HEK293 (cell line): Measurements from ENCODE around the gene RNF169.

Experiments used
- HOXA7 ChIP-seq: sonication (generic); formaldehyde crosslinking; IDR thresholded peaks from 2 replicates; pipeline ENCODE4 v1.8.1; 2022; ENCODE audit warnings: missing genetic modification reagents, borderline replicate concordance
- SP7 ChIP-seq: fragments of 450-650 bp; formaldehyde crosslinking; IDR thresholded peaks from 2 replicates; pipeline ENCODE4 v1.5.1; 2016; ENCODE audit warnings: missing biosample characterization, missing genetic modification characterization
- TCF7L2 ChIP-seq: IDR thresholded peaks from 2 replicates; pipeline ENCODE4 v1.6.1; 2011; ENCODE audit warnings: low read depth, mild to moderate bottlenecking, inconsistent platforms, low read length, moderate library complexity, borderline replicate concordance
- WT1 ChIP-seq: fragments of 450-650 bp; formaldehyde crosslinking; IDR thresholded peaks from 2 replicates; pipeline ENCODE4 v1.5.1; 2016; ENCODE audit warnings: missing biosample characterization, missing genetic modification characterization
- ZBTB7A ChIP-seq: fragments of 450-650 bp; formaldehyde crosslinking; IDR thresholded peaks from 2 replicates; pipeline ENCODE4 v1.5.1; 2016; ENCODE audit warnings: low read depth, missing biosample characterization, missing genetic modification characterization
- ZNF138 ChIP-seq: fragments of 450-650 bp; formaldehyde crosslinking; IDR thresholded peaks from 2 replicates; pipeline ENCODE4 v1.5.1; 2016; ENCODE audit warnings: missing biosample characterization, missing genetic modification characterization, borderline replicate concordance
- ZNF140 ChIP-seq: fragments of 450-650 bp; formaldehyde crosslinking; IDR thresholded peaks from 2 replicates; pipeline ENCODE4 v1.5.1; 2016; ENCODE audit warnings: missing biosample characterization, missing genetic modification characterization
- ZNF146 ChIP-seq: fragments of 450-650 bp; formaldehyde crosslinking; IDR thresholded peaks from 2 replicates; pipeline ENCODE4 v1.5.1; 2016; ENCODE audit warnings: missing biosample characterization, missing genetic modification characterization
- ZNF157 ChIP-seq: fragments of 450-650 bp; formaldehyde crosslinking; IDR thresholded peaks from 2 replicates; pipeline ENCODE4 v1.5.1; 2016; ENCODE audit warnings: missing biosample characterization, missing genetic modification characterization
- ZNF341 ChIP-seq: fragments of 450-650 bp; formaldehyde crosslinking; IDR thresholded peaks from 2 replicates; pipeline ENCODE4; 2016; ENCODE audit warnings: low read depth, missing biosample characterization, missing genetic modification characterization
- ZNF501 ChIP-seq: fragments of 450-650 bp; formaldehyde crosslinking; IDR thresholded peaks from 2 replicates; pipeline ENCODE4 v1.5.1; 2016; ENCODE audit warnings: missing biosample characterization, missing genetic modification characterization
- TF ChIP-seq, protein P1 (sequence below): fragments of 450-650 bp; formaldehyde crosslinking; IDR thresholded peaks from 2 replicates; pipeline ENCODE4 v1.5.1; 2016; ENCODE audit warnings: missing biosample characterization, missing genetic modification characterization
- TF ChIP-seq, protein P2 (sequence below): fragments of 450-650 bp; formaldehyde crosslinking; IDR thresholded peaks from 2 replicates; pipeline ENCODE4 v1.5.1; 2016; ENCODE audit warnings: missing biosample characterization, missing genetic modification characterization

DNA sequence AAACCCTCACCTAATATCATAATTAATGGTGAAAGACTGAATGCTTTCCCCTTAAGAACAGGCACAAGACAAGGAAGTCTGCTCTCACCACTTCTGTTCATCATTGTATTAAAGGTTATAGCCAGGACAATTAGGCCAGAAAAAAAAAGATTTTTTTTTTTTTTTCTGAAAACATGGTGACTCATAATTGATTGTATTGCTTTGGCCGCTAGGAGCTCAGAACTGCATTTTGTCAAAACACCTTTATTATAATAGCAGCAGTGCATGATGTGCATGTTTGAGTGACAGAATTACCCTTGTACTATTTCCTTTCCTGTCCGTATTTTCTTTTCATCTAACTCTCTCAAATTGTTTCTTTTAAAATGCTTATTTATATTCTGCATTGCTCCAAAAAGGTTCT, 98.1 kb downstream of the RNF169 start:
- TF ChIP-seq ZBTB7A (tag by site-specific recombination) (no peak), ZNF341 (no peak), ZNF138 (tag by site-specific recombination) (no peak), ZNF140 (tag by site-specific recombination) (no peak), WT1 (no peak), HOXA7 (no peak), TCF7L2 (no peak), ZNF146 (tag by site-specific recombination) (no peak), SP7 (tag by site-specific recombination) (no peak), ZNF501 (no peak), ZNF157 (tag by site-specific recombination) (no peak)
- TF ChIP-seq, protein P1, sequence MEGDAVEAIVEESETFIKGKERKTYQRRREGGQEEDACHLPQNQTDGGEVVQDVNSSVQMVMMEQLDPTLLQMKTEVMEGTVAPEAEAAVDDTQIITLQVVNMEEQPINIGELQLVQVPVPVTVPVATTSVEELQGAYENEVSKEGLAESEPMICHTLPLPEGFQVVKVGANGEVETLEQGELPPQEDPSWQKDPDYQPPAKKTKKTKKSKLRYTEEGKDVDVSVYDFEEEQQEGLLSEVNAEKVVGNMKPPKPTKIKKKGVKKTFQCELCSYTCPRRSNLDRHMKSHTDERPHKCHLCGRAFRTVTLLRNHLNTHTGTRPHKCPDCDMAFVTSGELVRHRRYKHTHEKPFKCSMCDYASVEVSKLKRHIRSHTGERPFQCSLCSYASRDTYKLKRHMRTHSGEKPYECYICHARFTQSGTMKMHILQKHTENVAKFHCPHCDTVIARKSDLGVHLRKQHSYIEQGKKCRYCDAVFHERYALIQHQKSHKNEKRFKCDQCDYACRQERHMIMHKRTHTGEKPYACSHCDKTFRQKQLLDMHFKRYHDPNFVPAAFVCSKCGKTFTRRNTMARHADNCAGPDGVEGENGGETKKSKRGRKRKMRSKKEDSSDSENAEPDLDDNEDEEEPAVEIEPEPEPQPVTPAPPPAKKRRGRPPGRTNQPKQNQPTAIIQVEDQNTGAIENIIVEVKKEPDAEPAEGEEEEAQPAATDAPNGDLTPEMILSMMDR (tag by site-specific recombination), result no peak
- TF ChIP-seq, protein P2, sequence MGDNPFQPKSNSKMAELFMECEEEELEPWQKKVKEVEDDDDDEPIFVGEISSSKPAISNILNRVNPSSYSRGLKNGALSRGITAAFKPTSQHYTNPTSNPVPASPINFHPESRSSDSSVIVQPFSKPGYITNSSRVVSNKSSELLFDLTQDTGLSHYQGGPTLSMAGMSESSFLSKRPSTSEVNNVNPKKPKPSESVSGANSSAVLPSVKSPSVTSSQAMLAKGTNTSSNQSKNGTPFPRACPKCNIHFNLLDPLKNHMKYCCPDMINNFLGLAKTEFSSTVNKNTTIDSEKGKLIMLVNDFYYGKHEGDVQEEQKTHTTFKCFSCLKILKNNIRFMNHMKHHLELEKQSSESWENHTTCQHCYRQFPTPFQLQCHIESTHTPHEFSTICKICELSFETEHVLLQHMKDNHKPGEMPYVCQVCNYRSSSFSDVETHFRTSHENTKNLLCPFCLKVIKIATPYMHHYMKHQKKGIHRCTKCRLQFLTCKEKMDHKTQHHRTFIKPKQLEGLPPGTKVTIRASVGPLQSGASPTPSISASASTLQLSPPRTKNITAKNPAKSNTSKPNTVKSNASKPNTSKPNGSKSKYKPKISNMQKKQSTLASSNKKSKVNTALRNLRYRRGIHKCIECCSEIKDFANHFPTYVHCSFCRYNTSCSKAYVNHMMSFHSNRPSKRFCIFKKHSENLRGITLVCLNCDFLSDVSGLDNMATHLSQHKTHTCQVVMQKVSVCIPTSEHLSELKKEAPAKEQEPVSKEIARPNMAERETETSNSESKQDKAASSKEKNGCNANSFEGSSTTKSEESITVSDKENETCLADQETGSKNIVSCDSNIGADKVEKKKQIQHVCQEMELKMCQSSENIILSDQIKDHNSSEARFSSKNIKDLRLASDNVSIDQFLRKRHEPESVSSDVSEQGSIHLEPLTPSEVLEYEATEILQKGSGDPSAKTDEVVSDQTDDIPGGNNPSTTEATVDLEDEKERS (tag by site-specific recombination), result no peak
